Measurements from ENCODE around the gene CHD1L. TPM values are rescaled to one million over a fixed set of nuclear protein-coding genes. Genes with fewer than 3 reads are reported as not detected.

The CHD1L gene
- polyA plus RNA-seq, 5 donors = 47.7 to 73.2 (median 61.6) TPM

Other genes with a start within 250 kb of the CHD1L start
- 10 to 100 TPM; 24.0 to 41.0 (median 32.5) TPM for gene PRKAB2, start 70.2 kb upstream of the CHD1L start, polyA plus RNA-seq (ENCODE audit: insufficient read depth in 1 of 5, insufficient read length in 5 of 5, low replicate concordance in 1 of 5)
- gene FMO5, start 17.3 kb upstream of the CHD1L start, polyA plus RNA-seq (ENCODE audit: insufficient read depth in 1 of 5, insufficient read length in 5 of 5, low replicate concordance in 1 of 5) = 10 to 100 TPM in 4 of 5 donors, 1 to 10 TPM in 1; 5.2 to 12.8 (median 11.0) TPM

All from right lung (tissue), 5 donors.